ENCODE results near the gene IL27RA. TPM values are rescaled to one million over a fixed set of nuclear protein-coding genes. Genes with fewer than 3 reads are reported as not detected.

The IL27RA gene
- total and polyA plus RNA-seq, 3 experiments from 2014 or later: 71.4 to 83.4 (median 73.6) TPM

DNA sequence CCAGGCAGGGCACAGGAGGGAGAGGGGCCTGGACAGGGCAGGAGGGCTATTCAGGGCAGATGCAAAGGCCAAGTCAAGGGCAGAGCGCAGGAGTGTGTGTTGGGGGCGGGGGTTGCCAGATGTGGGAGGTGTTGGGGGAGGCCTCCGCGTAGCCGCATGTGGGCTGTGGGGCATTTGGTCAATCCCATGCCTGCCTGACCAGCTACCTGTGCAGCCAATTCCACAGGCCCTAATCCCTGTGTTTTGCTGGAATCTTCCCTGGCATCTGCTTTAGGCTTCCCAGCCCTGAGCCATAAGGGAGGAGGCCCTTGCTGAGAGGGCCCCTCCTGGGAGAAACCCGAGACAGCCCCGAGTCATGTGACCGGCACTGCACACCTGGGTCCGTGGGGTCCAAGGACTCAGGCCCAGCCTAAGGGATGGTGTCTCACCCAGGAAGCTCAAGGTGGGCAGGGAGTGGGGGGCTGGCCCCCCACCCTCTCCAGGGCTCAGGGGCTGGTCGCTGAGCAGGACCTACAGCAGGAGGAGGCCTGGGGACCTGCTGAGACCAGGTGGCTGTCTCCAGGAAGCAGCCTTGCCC, 45.7 kb upstream of the IL27RA start:
- Histone ChIP-seq H3K27ac (ENCODE audit: low read depth, low read length) (peak overlapping the region; percentile 93), H3K4me3 (ENCODE audit: low read length) (peak overlapping the region; percentile 59), H3K4me1 (ENCODE audit: insufficient read depth, low read length) (peaks cover 82% of the 10 kb centered on the region), H3K27me3 (ENCODE audit: insufficient read depth, low read length, poor library complexity, severe bottlenecking) (no peaks in the 10 kb centered on the region), H3K36me3 (ENCODE audit: insufficient read depth, low read length) (peaks cover 2% of the 10 kb centered on the region), H3K9me3 (ENCODE audit: low read length) (no peaks in the 10 kb centered on the region)
- Mint-ChIP-seq H3K27me3 (peaks cover 0 to 2% of the 10 kb centered on the region in 2 donors), H3K27ac (peak overlapping the region; percentile 95 to 100 (median 98)), H3K36me3 (peaks cover 10 to 23% (median 11%) of the 10 kb centered on the region in 3 donors), H3K4me1 (peaks cover 48 to 89% (median 53%) of the 10 kb centered on the region in 3 donors), H3K9me3 (no peaks in the 10 kb centered on the region), H3K4me3 (peak overlapping the region; percentile 62 to 85 (median 68))
- DNase-seq: no peak
- POLR2A ChIA-PET: interaction anchor here (0.5 to 1.2 kb wide), 6 partner anchors 17 to 810 kb away, joined by 3 to 11 read pairs (median 6); partner anchors contain the start of genes IL27RA and RFX1
- CTCF ChIA-PET: interaction anchor here (1.1 to 1.3 kb wide), 3 partner anchors 14 to 62 kb away, joined by 3 to 4 read pairs (median 3); no protein-coding TSS in a partner anchor

DNA sequence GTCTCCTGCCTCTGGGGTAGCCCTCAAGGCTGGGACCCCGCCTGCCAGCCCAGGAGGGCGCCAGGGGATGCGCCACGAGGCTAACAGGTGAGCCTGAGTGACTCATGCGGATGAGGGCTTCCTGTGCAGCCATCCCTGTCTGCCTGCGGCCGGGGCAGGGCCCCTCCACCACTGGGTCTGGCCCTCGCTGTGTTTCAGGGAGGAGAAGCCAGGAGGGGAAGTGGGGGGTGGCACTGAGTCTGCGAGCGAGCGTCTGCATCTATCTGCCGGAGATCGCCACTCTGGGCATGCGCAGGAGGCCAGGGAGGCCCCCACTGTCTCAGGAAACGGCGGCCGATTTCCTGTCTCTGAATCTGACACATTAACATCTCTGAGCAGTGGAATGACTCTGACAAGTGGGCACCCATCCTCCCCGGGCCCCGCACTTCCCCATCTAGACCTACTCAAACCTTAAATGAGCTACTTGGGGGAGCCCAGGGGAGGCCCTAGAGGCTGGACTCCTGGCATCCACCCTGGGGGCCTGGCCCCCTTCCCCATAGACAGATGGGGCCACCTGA, 45.1 kb upstream of the IL27RA start:
- H3K4me3 ChIP-seq (ENCODE audit: low read length): peak overlapping the region; percentile 59
- Mint-ChIP-seq H3K36me3 (peaks cover 13 to 28% (median 16%) of the 10 kb centered on the region in 3 donors), H3K27ac (peak overlapping the region; percentile 95 to 100 (median 98)), H3K27me3 (peaks cover 0 to 2% of the 10 kb centered on the region in 2 donors), H3K4me1 (peaks cover 51 to 93% (median 59%) of the 10 kb centered on the region in 3 donors), H3K9me3 (no peaks in the 10 kb centered on the region), H3K4me3 (peak overlapping the region; percentile 22 to 85 (median 69))
- peaks cover 5% of the 10 kb centered on the region for H3K36me3 ChIP-seq (ENCODE audit: insufficient read depth, low read length)
- peak overlapping the region; percentile 93 for H3K27ac ChIP-seq (ENCODE audit: low read depth, low read length)
- DNase-seq: peak; percentile 97 to 100 (median 99)
- H3K27me3 ChIP-seq (ENCODE audit: insufficient read depth, low read length, poor library complexity, severe bottlenecking): no peaks in the 10 kb centered on the region
- H3K4me1 ChIP-seq (ENCODE audit: insufficient read depth, low read length): peaks cover 82% of the 10 kb centered on the region
- CTCF ChIA-PET: no interaction called here
- POLR2A ChIA-PET: interaction anchor here (0.5 to 2.1 kb wide), 6 partner anchors 17 to 811 kb away, joined by 3 to 11 read pairs (median 7); partner anchors contain the start of genes IL27RA and RFX1
- no peaks in the 10 kb centered on the region for H3K9me3 ChIP-seq (ENCODE audit: low read length)

DNA sequence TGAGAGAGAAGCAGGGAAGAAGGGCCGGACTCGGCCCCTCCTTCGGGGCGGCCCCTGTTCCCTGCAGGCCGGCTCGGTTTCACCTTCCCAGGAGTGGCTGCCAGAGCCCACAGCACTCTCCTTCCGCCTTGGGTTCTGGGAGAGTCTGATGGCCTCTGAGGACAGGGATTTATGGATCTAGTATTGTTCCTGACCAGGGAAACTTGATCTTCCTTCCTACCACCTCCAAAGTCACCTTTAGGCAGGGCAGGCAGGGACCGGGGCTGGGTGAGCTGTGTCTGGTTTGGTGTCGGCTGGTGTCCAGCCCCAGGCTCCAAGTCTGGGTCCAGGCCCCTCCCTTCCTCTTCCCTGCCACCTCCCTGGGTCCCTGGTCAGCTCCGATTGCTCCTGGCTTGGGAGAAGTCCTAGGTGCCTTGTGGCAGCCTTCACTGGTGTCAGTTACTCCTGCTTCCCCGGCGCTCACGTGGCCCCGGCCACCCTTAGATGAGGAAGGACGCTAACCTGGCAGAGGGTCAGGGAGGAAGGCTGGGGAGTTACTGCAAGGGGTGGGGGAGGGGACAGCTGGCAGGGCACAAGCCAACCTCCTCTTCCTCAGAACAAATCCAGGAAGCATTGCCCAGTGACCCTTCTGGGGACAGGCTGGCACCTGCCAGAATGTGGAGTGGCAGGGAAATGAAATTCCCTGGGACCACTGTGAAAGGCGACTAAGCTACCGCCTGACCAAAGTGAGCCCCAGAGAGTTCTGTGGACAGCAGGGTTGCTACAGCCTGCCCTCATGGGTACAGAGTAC, 44.3 kb upstream of the IL27RA start:
- POLR2A ChIA-PET: interaction anchor here (0.6 to 2.1 kb wide), 8 partner anchors 8 to 44 kb away, joined by 3 to 11 read pairs (median 4); partner anchors contain the start of genes IL27RA and RFX1
- H3K4me1 ChIP-seq (ENCODE audit: insufficient read depth, low read length): peaks cover 79% of the 10 kb centered on the region

DNA sequence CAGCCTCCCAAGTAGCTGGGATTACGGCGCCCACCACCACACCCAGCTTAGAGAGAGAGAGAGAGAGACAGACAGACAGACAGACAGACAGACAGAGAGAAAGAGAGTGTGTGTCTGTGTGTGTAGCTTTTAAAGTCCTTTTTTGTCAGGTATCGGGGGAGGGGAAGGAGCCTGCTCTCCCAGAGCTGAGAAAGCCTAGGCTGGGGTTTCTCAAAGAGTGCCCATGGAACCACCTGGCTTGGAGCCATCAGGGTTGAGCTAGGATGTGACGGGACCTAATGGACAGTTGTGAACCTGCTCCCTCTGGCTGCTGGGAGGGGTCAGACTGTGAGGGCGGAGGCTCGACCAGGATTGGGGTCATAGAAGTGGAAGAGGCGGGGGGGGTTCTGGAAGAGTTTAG, 42.1 kb upstream of the IL27RA start:
- peak overlapping the region; percentile 88 to 99 (median 97) for H3K27ac Mint-ChIP-seq
- ChIA-PET CTCF (interaction anchor here (1.1 to 1.9 kb wide), 2 partner anchors 15 to 86 kb away, joined by 3 to 5 read pairs; no protein-coding TSS in a partner anchor), POLR2A (interaction anchor here (0.7 to 1.0 kb wide), 2 partner anchors 15 to 29 kb away, joined by 3 read pairs; no protein-coding TSS in a partner anchor)
- Histone ChIP-seq H3K27me3 (ENCODE audit: insufficient read depth, low read length, poor library complexity, severe bottlenecking) (no peaks in the 10 kb centered on the region), H3K4me1 (ENCODE audit: insufficient read depth, low read length) (peaks cover 63% of the 10 kb centered on the region), H3K27ac (ENCODE audit: low read depth, low read length) (no peak overlapping the region), H3K4me3 (ENCODE audit: low read length) (no peak overlapping the region), H3K36me3 (ENCODE audit: insufficient read depth, low read length) (peaks cover 11% of the 10 kb centered on the region), H3K9me3 (ENCODE audit: low read length) (no peaks in the 10 kb centered on the region)
- H3K36me3 Mint-ChIP-seq: peaks cover 13 to 39% (median 16%) of the 10 kb centered on the region in 3 donors
- DNase-seq: no peak
- no peak overlapping the region for H3K4me3 Mint-ChIP-seq
- peaks cover 0 to 4% of the 10 kb centered on the region in 2 donors for H3K27me3 Mint-ChIP-seq
- peaks cover 47 to 83% (median 62%) of the 10 kb centered on the region in 3 donors for H3K4me1 Mint-ChIP-seq
- H3K9me3 Mint-ChIP-seq: no peaks in the 10 kb centered on the region

More for the DNA sequence above, 44.3 kb upstream of the IL27RA start:
- peak overlapping the region; percentile 57 for H3K4me3 ChIP-seq (ENCODE audit: low read length)
- H3K36me3 ChIP-seq (ENCODE audit: insufficient read depth, low read length): peaks cover 5% of the 10 kb centered on the region
- Mint-ChIP-seq H3K36me3 (peaks cover 13 to 34% (median 16%) of the 10 kb centered on the region in 3 donors), H3K4me1 (peaks cover 54 to 87% (median 62%) of the 10 kb centered on the region in 3 donors), H3K9me3 (no peaks in the 10 kb centered on the region), H3K4me3 (peak overlapping the region; percentile 48 to 85 (median 69)), H3K27me3 (peaks cover 0 to 2% of the 10 kb centered on the region in 2 donors), H3K27ac (peak overlapping the region; percentile 95 to 100 (median 98))
- no peak for DNase-seq
- peak overlapping the region; percentile 93 for H3K27ac ChIP-seq (ENCODE audit: low read depth, low read length)
- H3K27me3 ChIP-seq (ENCODE audit: insufficient read depth, low read length, poor library complexity, severe bottlenecking): no peaks in the 10 kb centered on the region
- CTCF ChIA-PET: interaction anchor here (1.0 to 1.2 kb wide), 4 partner anchors 16 to 61 kb away, joined by 3 to 4 read pairs (median 4); partner anchors contain the start of gene IL27RA
- no peaks in the 10 kb centered on the region for H3K9me3 ChIP-seq (ENCODE audit: low read length)

DNA sequence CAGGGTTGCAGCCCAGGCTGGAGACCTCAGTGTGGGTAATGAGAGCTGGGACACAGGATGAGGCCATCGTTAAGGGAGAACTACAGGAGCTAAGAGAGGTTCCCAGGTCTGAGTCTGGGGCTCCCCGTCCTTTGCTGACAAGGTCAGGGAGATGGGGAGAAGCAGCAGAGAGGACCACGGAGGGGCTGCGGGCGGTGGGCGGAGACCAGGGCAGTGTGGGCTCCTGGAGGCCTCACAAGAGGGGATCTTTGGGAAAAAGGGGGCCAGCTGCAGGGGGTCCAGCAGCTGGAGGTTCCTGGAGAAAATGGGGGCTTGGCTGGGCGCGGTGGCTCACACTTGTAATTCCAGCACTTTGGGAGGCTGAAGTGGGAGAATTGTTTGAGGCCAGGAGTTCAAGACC, 41.5 kb upstream of the IL27RA start:
- peaks cover 45 to 77% (median 58%) of the 10 kb centered on the region in 3 donors for H3K4me1 Mint-ChIP-seq

DNA sequence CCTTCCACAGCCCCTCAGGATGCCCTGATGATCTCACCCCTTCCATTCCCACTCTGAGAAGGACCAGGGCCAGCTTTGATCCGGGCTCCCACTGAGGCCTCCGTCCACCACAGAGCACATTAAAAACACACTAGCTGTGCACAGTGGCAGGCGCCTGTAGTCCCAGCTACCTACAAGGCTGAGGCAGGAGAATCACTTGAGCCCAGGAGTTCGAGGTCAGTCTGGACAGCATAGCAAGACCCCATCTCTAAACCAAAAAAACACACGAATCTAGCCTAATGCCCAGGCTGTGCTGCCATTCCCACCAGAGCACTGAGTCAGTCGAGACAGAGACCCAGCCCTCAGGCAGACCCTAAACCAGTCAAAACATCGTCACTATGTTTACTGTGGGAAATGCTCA, 39.5 kb upstream of the IL27RA start:
- H3K4me1 Mint-ChIP-seq: peaks cover 29 to 57% (median 40%) of the 10 kb centered on the region in 3 donors
- no peak overlapping the region for H3K4me3 Mint-ChIP-seq
- peaks cover 39% of the 10 kb centered on the region for H3K4me1 ChIP-seq (ENCODE audit: insufficient read depth, low read length)
- peak overlapping the region in 4 of 8 donors; percentile 46 to 83 (median 53) for H3K27ac Mint-ChIP-seq
- H3K36me3 ChIP-seq (ENCODE audit: insufficient read depth, low read length): peaks cover 11% of the 10 kb centered on the region
- no peak overlapping the region for H3K27ac ChIP-seq (ENCODE audit: low read depth, low read length)
- ChIA-PET POLR2A (interaction anchor here (0.8 kb wide), 1 partner anchor 12 kb away, joined by 3 read pairs; no protein-coding TSS in a partner anchor), CTCF (interaction anchor here (1.1 to 1.6 kb wide), 3 partner anchors 10 to 51 kb away, joined by 3 to 5 read pairs (median 3); no protein-coding TSS in a partner anchor)
- no peaks in the 10 kb centered on the region for H3K9me3 Mint-ChIP-seq
- no peaks in the 10 kb centered on the region for H3K9me3 ChIP-seq (ENCODE audit: low read length)
- peaks cover 0 to 4% of the 10 kb centered on the region in 2 donors for H3K27me3 Mint-ChIP-seq
- H3K36me3 Mint-ChIP-seq: peaks cover 13 to 46% (median 16%) of the 10 kb centered on the region in 3 donors
- no peak for DNase-seq
- H3K4me3 ChIP-seq (ENCODE audit: low read length): no peak overlapping the region
- H3K27me3 ChIP-seq (ENCODE audit: insufficient read depth, low read length, poor library complexity, severe bottlenecking): no peaks in the 10 kb centered on the region

More for the DNA sequence above, 41.5 kb upstream of the IL27RA start:
- no peaks in the 10 kb centered on the region for H3K9me3 Mint-ChIP-seq
- no peaks in the 10 kb centered on the region for H3K27me3 ChIP-seq (ENCODE audit: insufficient read depth, low read length, poor library complexity, severe bottlenecking)
- H3K4me3 ChIP-seq (ENCODE audit: low read length): no peak overlapping the region
- peaks cover 57% of the 10 kb centered on the region for H3K4me1 ChIP-seq (ENCODE audit: insufficient read depth, low read length)
- CTCF ChIA-PET: interaction anchor here (0.6 to 1.9 kb wide), 2 partner anchors 15 to 75 kb away, joined by 3 to 5 read pairs; no protein-coding TSS in a partner anchor
- DNase-seq: no peak
- POLR2A ChIA-PET: interaction anchor here (1.0 kb wide), 1 partner anchor 29 kb away, joined by 3 read pairs; no protein-coding TSS in a partner anchor
- peaks cover 0 to 4% of the 10 kb centered on the region in 2 donors for H3K27me3 Mint-ChIP-seq
- peaks cover 13 to 42% (median 16%) of the 10 kb centered on the region in 3 donors for H3K36me3 Mint-ChIP-seq
- peak overlapping the region; percentile 47 to 99 (median 90) for H3K27ac Mint-ChIP-seq
- H3K4me3 Mint-ChIP-seq: no peak overlapping the region
- peaks cover 11% of the 10 kb centered on the region for H3K36me3 ChIP-seq (ENCODE audit: insufficient read depth, low read length)
- H3K27ac ChIP-seq (ENCODE audit: low read depth, low read length): no peak overlapping the region
- H3K9me3 ChIP-seq (ENCODE audit: low read length): no peaks in the 10 kb centered on the region

Measured in CD8-positive, alpha-beta memory T cell (primary cell).